ENCODE results near the gene C6orf47. TPM values are rescaled to one million over a fixed set of nuclear protein-coding genes. Genes with fewer than 3 reads are reported as not detected.
A peak's percentile ranks its signal among the peaks of the same experiment; 100 is the strongest.

Gene C6orf47
- total and polyA plus RNA-seq, 2 of the 13 experiments (the other 11 are each of a cell fraction or from before 2014, with no cell fraction given) = 1.7 to 18.1 TPM

DNA sequence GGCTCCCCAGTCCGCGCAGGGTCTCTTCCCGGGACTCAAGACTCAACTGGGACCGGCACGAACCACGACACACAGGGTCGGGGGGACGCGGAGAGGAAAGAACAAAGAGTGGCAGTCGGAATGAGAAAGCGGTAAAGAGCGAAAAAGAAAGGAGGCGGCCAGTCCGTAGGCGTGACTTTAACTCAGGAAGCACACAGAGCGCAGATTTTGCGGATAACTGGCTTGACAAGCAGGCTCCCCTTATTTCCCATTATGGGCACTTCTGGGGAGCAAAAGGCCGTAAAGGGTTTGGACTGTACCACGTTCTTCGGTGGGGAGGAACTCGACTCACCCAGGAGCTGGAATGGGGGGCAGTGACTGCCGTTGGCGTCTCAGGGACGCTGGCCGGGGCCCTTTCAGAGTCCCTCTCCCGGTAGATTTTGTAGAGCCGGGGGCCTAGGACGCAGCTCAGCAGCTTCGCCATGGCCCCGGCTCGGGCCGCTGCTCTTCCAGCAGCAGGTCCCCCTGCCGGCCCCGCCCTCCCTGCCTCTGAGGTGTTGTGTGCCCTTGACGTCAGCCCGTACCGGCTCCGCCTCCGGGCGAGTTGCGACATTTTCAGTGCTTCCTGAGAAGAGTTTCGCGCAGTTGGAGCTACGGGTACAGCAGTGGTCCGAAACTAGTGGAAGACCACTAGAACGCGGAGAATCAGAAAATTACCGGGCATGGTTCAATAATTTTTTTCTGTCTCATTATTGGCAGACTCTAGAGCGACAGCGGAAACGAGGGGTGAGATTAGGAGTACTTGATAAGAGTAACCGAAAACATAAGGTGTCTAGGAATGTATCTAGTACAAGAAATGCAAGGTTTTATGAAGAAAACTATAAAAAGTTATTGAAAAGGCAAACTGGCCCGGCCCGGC lies 42.5 kb upstream of the C6orf47 start, which contains the start of gene ABHD16A (continued):
- TF ChIP-seq CBX2 (IDR thresholded peaks at IDR 0.05; ENCODE audit: low read depth, low read length) = no peak
- TF ChIP-seq CBX2 (CRISPR knock-in tag; IDR thresholded peaks at IDR 0.05; ENCODE audit: low read depth) = no peak
- TF ChIP-seq GLI4 (CRISPR knock-in tag; IDR thresholded peaks at IDR 0.05; ENCODE audit: borderline replicate concordance) = no peak
- TF ChIP-seq, protein P1, sequence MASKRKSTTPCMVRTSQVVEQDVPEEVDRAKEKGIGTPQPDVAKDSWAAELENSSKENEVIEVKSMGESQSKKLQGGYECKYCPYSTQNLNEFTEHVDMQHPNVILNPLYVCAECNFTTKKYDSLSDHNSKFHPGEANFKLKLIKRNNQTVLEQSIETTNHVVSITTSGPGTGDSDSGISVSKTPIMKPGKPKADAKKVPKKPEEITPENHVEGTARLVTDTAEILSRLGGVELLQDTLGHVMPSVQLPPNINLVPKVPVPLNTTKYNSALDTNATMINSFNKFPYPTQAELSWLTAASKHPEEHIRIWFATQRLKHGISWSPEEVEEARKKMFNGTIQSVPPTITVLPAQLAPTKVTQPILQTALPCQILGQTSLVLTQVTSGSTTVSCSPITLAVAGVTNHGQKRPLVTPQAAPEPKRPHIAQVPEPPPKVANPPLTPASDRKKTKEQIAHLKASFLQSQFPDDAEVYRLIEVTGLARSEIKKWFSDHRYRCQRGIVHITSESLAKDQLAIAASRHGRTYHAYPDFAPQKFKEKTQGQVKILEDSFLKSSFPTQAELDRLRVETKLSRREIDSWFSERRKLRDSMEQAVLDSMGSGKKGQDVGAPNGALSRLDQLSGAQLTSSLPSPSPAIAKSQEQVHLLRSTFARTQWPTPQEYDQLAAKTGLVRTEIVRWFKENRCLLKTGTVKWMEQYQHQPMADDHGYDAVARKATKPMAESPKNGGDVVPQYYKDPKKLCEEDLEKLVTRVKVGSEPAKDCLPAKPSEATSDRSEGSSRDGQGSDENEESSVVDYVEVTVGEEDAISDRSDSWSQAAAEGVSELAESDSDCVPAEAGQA (IDR thresholded peaks at IDR 0.05; ENCODE audit: low read depth) = peak; percentile 85
- TF ChIP-seq, protein P1 (CRISPR knock-in tag; IDR thresholded peaks at IDR 0.05; ENCODE audit: borderline replicate concordance) = no peak
- 0 out of 2 replicates have a peak, but pooled peaks have one; percentile 27 for TF ChIP-seq NR2F6 (IDR thresholded peaks at IDR 0.05)
- TF ChIP-seq NR2F6 (CRISPR knock-in tag; IDR thresholded peaks at IDR 0.05) = 0 out of 2 replicates have a peak, but pooled peaks have one; percentile 8
- TF ChIP-seq ZSCAN31 (CRISPR knock-in tag; IDR thresholded peaks at IDR 0.05; ENCODE audit: low read depth) = peak; percentile 71; the same call in 1 of the 2 replicates
- TF ChIP-seq SMC3 (IDR thresholded peaks at IDR 0.05; ENCODE audit: low read length) = peak; percentile 37; the same call in 1 of the 2 replicates
- TF ChIP-seq, protein P2, sequence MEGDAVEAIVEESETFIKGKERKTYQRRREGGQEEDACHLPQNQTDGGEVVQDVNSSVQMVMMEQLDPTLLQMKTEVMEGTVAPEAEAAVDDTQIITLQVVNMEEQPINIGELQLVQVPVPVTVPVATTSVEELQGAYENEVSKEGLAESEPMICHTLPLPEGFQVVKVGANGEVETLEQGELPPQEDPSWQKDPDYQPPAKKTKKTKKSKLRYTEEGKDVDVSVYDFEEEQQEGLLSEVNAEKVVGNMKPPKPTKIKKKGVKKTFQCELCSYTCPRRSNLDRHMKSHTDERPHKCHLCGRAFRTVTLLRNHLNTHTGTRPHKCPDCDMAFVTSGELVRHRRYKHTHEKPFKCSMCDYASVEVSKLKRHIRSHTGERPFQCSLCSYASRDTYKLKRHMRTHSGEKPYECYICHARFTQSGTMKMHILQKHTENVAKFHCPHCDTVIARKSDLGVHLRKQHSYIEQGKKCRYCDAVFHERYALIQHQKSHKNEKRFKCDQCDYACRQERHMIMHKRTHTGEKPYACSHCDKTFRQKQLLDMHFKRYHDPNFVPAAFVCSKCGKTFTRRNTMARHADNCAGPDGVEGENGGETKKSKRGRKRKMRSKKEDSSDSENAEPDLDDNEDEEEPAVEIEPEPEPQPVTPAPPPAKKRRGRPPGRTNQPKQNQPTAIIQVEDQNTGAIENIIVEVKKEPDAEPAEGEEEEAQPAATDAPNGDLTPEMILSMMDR (CRISPR knock-in tag; IDR thresholded peaks at IDR 0.05) = peak; percentile 33
- peak; percentile 82 for TF ChIP-seq ZBTB7B (CRISPR knock-in tag; IDR thresholded peaks at IDR 0.05)
- no peak for TF ChIP-seq ZNF766 (CRISPR knock-in tag; IDR thresholded peaks at IDR 0.05; ENCODE audit: borderline replicate concordance)
- 0 out of 2 replicates have a peak, but pooled peaks have one; percentile 18 for TF ChIP-seq MAF1 (CRISPR knock-in tag; IDR thresholded peaks at IDR 0.05; ENCODE audit: borderline replicate concordance)
- TF ChIP-seq FOXO1 (CRISPR knock-in tag; IDR thresholded peaks at IDR 0.05) = peak; percentile 56; the same call in 1 of the 2 replicates
- no peak for TF ChIP-seq ZNF577 (CRISPR knock-in tag; IDR thresholded peaks at IDR 0.05; ENCODE audit: borderline replicate concordance, low read depth)
- TF ChIP-seq GTF3A (CRISPR knock-in tag; conservative IDR thresholded peaks at IDR 0.05) = no peak
- no peak for TF ChIP-seq ZBTB8A (CRISPR knock-in tag; IDR thresholded peaks at IDR 0.05; ENCODE audit: borderline replicate concordance, low read depth)
- 0 out of 2 replicates have a peak, but pooled peaks have one; percentile 68 for TF ChIP-seq ZNF879 (CRISPR knock-in tag; IDR thresholded peaks at IDR 0.05)
- 0 out of 2 replicates have a peak, but pooled peaks have one; percentile 17 for TF ChIP-seq SKIL (CRISPR knock-in tag; IDR thresholded peaks at IDR 0.05; ENCODE audit: borderline replicate concordance)
- TF ChIP-seq HIVEP1 (CRISPR knock-in tag; IDR thresholded peaks at IDR 0.05) = peak; percentile 83

All from HepG2 (cell line).